ENCODE measurements around the gene ALG12. TPM values are rescaled to one million over a fixed set of nuclear protein-coding genes. Genes with fewer than 3 reads are reported as not detected.

Gene ALG12
- total and polyA plus RNA-seq, 2 of the 13 experiments (the other 11 are each of a cell fraction or from before 2014, with no cell fraction given): 7.8 to 15.8 TPM

DNA sequence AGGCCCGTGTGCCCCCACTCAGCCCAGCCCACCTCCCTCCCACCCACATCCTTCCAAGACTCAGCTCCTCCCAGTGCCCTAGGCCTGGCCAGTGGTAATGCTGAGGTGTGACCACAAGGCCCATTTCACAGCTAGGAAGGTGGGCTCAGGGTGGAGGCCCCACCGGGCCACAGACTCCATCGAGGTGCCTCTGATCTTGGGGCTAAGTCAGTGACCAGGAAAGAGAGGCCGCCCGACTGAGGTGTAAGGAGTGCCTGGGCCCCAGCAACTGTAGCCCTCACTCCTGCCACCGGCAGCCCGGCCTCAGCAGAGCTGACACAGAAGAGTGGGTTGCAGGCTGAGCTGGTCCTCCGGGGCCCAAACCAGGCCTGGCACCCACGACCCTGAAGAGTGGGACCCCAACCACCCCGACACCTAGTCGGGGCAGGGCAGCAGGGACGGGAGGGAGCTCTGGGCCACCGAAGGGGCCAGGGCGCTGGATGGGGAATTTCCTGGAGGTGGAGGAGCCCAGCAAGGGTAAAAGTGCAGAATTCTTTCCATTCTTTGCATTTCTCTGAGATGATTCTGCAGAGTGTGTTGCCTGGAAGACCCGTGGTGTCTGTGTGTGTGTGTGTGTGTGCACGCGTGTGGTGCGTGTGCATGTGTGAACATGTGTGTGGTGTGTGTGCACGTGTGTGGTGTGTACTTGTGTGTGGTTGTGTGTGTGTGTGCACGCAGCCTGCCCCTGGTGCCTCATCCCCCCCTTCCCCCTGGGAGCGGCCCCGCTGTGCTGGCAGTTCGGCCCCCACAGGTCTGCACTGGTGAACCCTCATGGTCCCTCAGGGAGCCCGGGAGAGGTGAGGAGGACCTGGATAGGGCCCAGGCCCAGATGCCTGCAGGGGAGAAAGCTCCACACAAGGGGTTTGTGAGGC is 34.0 kb upstream of the ALG12 start (continued):
- TF ChIP-seq, protein P1, sequence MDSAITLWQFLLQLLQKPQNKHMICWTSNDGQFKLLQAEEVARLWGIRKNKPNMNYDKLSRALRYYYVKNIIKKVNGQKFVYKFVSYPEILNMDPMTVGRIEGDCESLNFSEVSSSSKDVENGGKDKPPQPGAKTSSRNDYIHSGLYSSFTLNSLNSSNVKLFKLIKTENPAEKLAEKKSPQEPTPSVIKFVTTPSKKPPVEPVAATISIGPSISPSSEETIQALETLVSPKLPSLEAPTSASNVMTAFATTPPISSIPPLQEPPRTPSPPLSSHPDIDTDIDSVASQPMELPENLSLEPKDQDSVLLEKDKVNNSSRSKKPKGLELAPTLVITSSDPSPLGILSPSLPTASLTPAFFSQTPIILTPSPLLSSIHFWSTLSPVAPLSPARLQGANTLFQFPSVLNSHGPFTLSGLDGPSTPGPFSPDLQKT (CRISPR knock-in tag; IDR thresholded peaks at IDR 0.05; ENCODE audit: borderline replicate concordance): no peak
- TF ChIP-seq NR2F2 (IDR thresholded peaks at IDR 0.05; ENCODE audit: borderline replicate concordance, low read depth) (no peak), HNRNPH1 (optimal IDR thresholded peaks at IDR 0.05; ENCODE audit: low read depth, low read length) (no peak), JUN (CRISPR knock-in tag; IDR thresholded peaks at IDR 0.05) (peak; percentile 98), ZNF326 (CRISPR knock-in tag; IDR thresholded peaks at IDR 0.05; ENCODE audit: borderline replicate concordance) (no peak), MXD4 (CRISPR knock-in tag; IDR thresholded peaks at IDR 0.05) (no peak), GLI4 (CRISPR knock-in tag; IDR thresholded peaks at IDR 0.05; ENCODE audit: borderline replicate concordance) (no peak), ZNF549 (CRISPR knock-in tag; IDR thresholded peaks at IDR 0.05) (no peak), ZBTB7B (CRISPR knock-in tag; IDR thresholded peaks at IDR 0.05) (peak; percentile 44; the same call in 1 of the 2 replicates), IRF2 (CRISPR knock-in tag; IDR thresholded peaks at IDR 0.05) (peak; percentile 73), GATA4 (IDR thresholded peaks at IDR 0.05; ENCODE audit: borderline replicate concordance, low read depth) (no peak; the same call in 1 of the 2 replicates), SRY (CRISPR knock-in tag; IDR thresholded peaks at IDR 0.05) (no peak), JDP2 (CRISPR knock-in tag; IDR thresholded peaks at IDR 0.05; ENCODE audit: borderline replicate concordance) (no peak), ISL2 (CRISPR knock-in tag; IDR thresholded peaks at IDR 0.05) (no peak), ZFP90 (CRISPR knock-in tag; IDR thresholded peaks at IDR 0.05; ENCODE audit: borderline replicate concordance) (no peak), ZBTB21 (CRISPR knock-in tag; IDR thresholded peaks at IDR 0.05) (no peak), ZNF709 (CRISPR knock-in tag; IDR thresholded peaks at IDR 0.05) (no peak), IKZF1 (IDR thresholded peaks at IDR 0.05) (no peak), RAD21 (CRISPR knock-in tag; IDR thresholded peaks at IDR 0.05) (no peak), POLR2G (IDR thresholded peaks at IDR 0.05; ENCODE audit: low read depth, low read length) (no peak), SP5 (CRISPR knock-in tag; IDR thresholded peaks at IDR 0.05; ENCODE audit: borderline replicate concordance, low read depth) (peak; percentile 67), SRF (IDR thresholded peaks at IDR 0.05; ENCODE audit: low read depth, low read length) (no peak), ZNF615 (CRISPR knock-in tag; IDR thresholded peaks at IDR 0.05; ENCODE audit: borderline replicate concordance) (no peak)
- TF ChIP-seq, protein P2, sequence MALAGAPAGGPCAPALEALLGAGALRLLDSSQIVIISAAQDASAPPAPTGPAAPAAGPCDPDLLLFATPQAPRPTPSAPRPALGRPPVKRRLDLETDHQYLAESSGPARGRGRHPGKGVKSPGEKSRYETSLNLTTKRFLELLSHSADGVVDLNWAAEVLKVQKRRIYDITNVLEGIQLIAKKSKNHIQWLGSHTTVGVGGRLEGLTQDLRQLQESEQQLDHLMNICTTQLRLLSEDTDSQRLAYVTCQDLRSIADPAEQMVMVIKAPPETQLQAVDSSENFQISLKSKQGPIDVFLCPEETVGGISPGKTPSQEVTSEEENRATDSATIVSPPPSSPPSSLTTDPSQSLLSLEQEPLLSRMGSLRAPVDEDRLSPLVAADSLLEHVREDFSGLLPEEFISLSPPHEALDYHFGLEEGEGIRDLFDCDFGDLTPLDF (CRISPR knock-in tag; IDR thresholded peaks at IDR 0.05): no peak
- TF ChIP-seq, protein P3, sequence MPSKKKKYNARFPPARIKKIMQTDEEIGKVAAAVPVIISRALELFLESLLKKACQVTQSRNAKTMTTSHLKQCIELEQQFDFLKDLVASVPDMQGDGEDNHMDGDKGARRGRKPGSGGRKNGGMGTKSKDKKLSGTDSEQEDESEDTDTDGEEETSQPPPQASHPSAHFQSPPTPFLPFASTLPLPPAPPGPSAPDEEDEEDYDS (CRISPR knock-in tag; IDR thresholded peaks at IDR 0.05): no peak
- TF ChIP-seq, protein P4, sequence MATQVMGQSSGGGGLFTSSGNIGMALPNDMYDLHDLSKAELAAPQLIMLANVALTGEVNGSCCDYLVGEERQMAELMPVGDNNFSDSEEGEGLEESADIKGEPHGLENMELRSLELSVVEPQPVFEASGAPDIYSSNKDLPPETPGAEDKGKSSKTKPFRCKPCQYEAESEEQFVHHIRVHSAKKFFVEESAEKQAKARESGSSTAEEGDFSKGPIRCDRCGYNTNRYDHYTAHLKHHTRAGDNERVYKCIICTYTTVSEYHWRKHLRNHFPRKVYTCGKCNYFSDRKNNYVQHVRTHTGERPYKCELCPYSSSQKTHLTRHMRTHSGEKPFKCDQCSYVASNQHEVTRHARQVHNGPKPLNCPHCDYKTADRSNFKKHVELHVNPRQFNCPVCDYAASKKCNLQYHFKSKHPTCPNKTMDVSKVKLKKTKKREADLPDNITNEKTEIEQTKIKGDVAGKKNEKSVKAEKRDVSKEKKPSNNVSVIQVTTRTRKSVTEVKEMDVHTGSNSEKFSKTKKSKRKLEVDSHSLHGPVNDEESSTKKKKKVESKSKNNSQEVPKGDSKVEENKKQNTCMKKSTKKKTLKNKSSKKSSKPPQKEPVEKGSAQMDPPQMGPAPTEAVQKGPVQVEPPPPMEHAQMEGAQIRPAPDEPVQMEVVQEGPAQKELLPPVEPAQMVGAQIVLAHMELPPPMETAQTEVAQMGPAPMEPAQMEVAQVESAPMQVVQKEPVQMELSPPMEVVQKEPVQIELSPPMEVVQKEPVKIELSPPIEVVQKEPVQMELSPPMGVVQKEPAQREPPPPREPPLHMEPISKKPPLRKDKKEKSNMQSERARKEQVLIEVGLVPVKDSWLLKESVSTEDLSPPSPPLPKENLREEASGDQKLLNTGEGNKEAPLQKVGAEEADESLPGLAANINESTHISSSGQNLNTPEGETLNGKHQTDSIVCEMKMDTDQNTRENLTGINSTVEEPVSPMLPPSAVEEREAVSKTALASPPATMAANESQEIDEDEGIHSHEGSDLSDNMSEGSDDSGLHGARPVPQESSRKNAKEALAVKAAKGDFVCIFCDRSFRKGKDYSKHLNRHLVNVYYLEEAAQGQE (IDR thresholded peaks at IDR 0.05; ENCODE audit: borderline replicate concordance in 1 of 2, low read depth in 1 of 2, low read length in 2 of 2): no peak
